SH-SY5Y (cell line): Measurements from ENCODE around the gene PSME3IP1.

Experiments
- GATA2 ChIP-seq: IDR thresholded peaks from 2 replicates; pipeline ENCODE4 v1.6.1; 2011; ENCODE audit warnings: mild to moderate bottlenecking, low read depth, low read length
- GATA3 ChIP-seq: IDR thresholded peaks from 2 replicates; pipeline ENCODE4 v1.6.1; 2011; ENCODE audit warnings: low read depth, mild to moderate bottlenecking, low read length, moderate library complexity

GRCh38 chr16:57125969-57126368 lies 59.9 kb downstream of the PSME3IP1 start:
- TF ChIP-seq GATA3 = no peak
- TF ChIP-seq GATA2 = no peak
